Measurements from ENCODE around the gene MZB1.
"Not testable (repeated sequence)": the region's sequence is repeated elsewhere in the genome, so short reads cannot be mapped to it uniquely, and the experiment has no call there.

Gene MZB1

DNA sequence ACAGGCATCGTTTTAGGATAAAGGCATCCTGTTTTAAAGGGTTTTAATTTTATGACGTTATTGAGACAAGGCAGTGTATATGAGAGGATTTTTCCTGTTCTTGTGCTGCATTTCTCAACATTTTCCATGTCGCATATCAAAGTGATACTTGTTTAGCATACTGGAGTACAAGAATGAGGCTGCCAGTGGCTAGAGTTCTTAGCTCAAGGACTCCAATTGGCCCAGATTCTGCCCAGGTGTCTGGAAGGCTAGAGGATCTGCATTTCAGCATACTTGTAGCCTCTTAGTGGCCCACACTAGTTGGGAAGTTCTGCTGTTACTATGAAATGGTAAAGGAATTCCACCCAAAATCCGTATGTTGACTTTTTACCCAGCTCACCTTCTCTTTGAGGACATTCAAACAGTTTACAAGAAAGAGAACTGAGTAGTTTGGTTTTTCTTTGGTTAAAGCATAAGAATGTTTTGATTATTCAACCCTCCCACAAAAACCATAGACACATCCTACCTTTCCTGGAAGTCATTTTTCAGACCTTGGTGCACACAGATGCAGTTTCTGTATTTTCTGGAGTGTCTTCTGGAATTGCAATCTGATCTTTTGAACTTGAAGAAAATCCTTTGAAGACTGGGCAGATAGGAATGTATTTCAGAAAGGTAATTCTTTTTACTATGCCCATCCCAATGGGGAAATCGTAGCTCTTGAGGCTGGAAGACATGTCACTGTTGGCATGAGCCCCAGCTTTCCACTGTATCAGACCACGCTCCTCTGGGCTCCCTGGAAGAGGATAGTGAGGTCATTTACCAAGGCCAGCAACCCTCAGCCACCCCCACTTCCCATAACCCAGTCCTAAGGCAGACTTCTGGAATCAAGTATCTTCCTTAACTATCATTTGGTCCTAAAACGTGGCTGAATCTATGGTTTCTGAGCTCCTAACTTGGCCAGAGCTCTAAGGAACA, 18.0 kb downstream of the MZB1 start:
- peak; percentile 46 for DNase-seq

DNA sequence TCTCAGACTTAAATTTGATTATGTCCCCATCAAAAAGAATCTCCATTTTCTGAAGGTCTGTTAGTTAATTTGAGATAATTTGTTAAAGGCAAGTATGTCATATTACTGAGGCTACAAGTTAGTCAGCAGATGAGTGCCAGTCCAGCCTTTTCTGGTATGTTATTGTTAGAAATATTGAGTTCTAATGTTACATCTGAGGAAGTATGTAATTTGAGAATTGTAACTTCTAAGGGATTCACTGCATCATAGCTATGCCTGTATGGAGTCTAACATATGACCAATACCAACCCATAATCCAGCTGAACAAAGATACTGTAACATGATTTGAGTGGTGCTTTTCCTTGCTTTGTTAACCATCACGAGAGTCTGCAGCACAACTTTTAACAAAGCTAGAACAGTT, 20.5 kb downstream of the MZB1 start:
- DNase-seq: no peak

DNA sequence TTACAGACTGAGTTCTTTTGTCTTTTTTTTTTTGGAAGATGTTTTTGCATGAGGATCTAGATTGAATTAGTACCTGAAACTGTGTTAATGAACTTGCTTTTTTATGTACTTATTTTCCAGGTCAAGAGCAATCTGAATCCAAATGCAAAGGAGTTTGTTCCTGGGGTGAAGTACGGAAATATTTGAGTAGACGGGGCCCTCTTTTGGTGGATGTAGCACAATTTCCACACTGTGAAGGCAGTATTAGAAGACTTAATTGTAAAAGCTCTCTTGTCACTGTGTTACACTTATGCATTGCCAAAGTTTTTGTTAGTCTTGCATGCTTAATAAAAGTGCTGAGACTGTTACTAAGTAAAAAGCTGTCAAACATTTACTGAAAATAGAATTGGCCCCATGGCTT, 21.1 kb downstream of the MZB1 start:
- no peak for DNase-seq

DNA sequence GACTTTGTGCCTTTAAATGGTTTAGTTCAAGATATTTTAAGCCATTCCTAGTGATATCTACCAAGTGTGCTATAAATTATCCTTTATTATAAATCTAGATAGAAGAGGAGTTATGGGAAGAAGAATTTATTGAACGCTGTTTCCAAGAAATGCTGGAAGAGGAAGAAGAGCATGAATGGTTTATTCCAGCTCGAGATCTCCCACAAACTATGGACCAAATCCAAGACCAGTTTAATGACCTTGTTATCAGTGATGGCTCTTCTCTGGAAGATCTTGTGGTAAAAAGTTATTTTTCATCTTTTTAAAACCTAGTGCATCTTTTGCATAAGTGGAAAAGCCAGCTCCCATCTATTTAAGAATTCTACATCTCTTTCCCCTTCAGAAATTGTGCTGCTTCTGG, 25.2 kb downstream of the MZB1 start:
- DNase-seq: no peak

DNA sequence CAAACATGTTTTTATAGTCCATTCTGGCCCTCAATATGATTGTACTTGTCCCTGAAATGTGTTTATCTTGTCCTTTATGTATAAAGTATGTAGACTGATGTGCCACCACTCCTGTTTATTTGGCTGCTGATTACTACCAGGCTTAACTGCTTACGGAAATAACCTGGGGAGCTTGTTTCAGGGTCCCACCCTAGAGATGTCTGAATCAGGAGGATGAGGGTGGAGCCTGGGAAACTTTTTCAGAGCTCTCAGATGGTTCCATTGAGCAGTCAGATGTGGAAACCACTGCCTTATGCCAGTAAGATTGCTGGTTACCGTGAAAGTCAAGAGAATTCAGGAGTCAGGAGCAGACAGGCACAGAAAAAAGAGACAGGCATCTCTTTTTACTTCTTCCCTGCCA, 25.8 kb downstream of the MZB1 start:
- no peak for DNase-seq

DNA sequence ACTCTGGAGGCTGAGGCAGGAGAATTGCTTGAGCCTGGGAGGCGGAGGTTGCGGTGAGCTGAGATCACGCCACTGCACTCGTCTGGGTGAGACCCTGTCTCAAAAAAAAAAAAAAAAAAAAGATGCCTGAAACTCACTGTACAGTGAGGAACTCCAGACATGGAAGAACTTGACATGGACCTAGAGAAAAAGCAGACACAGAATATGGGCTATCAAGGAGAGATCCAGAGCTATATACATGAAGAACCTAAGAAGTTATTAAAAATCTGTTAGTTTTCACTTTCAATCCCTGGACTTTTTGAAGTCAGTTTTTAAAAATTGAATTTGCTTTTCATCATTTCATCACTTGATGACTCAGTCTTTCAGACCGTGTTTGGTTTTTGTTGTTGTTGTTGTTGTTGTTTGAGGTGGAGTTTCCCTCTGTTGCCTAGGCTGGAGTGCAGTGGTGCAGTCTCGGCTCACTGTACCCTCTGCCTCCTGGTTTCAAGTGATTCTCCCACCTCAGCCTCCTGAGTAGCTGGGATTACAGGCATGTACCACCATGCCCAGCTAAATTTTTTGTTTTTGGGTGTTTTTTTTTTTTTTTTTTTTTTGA, 27.8 kb downstream of the MZB1 start:
- DNase-seq: no peak

DNA sequence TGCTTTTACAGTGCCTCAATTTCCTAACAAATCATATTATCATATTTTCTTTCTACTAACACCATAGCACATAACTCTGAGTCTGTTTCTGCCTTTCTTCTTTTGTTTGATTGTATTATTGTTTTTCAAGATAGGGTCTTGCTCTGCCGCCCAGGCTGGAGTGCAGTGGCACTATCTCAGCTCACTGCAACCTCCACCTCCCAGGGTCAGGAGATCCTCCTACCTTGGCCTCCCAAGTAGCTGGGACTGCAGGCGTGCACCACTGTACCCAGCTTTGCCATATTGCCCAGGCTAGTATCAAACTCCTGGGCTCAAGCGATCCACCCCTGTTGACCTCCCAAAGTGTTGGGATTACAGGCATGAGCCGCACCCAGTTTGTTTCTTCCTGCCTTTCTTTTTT, 29.3 kb downstream of the MZB1 start:
- no peak for DNase-seq

DNA sequence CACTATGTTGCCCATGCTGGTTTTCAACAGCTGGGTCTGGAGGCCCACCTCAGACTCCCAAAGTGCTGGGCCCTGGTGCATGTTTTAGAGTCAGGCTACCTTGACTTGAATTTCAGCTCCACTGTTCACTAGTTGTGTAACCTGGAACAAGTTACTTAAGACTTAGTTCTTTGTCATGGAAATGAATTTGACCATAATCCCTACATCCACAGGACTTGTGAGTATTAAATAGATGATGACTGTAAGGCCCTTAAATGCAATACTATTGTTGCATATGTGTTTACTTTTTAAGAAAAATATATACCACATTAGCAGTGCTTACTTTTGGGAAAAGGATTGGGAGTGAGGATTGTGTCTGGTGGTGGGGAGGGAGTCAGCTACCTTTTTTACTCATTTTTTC, 31.6 kb downstream of the MZB1 start:
- no peak for DNase-seq

DNA sequence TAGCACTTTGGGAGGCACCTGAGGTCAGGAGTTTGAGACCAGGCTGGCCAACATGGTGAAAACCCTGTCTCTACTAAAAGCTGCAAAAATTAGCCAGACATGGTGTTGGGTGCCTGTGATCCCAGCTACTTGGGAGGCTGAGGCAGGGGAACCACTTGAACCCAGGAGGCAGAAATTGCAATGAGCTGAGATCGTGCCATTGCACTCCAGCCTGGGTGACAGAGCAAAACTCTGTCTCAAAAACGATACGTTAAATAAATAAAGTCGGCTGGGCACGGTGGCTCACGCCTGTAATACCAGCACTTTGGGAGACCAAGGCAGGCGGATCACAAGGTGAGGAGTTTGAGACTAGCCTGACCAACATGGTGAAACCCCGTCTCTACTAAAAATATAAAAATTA, 33.8 kb downstream of the MZB1 start:
- not testable (repeated sequence) for DNase-seq

DNA sequence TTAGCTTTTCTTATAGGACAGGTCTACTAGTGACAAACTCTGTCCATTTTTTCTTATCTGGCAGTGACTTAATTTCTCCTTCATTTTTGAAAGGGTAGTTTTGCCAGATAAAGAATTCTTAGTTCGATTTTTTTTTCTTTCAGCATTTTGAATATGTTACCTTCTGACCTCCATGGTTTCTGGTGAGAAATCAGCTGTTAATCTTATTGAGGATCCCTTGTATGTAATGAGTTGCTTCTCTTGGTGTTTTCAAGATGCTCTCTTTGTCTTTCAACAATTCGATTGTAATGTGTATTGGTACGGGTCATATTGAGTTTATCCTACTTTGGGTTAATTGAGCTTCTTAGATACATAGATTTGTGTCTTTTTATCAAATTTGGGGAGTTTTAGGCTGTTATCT, 35.5 kb downstream of the MZB1 start:
- DNase-seq: no peak

DNA sequence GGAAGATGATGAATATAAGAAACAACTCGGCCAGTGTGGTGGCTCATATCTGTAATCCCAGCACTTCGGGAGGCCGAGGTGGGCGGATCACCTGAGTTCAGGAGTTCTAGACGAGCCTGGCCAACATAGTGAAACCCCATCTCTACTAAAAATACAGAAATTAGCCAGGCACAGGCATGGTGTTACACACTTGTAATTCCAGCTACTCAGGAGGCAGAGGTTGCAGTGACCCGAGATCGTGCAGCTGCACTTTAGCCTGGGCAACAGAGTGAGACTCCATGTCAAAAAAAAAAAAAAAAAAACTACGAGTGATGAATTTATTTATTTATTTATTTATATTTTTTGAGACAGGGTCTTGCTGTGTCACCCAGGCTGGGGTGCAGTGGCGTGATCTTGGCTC, 41.9 kb downstream of the MZB1 start:
- not testable (repeated sequence) for DNase-seq

DNA sequence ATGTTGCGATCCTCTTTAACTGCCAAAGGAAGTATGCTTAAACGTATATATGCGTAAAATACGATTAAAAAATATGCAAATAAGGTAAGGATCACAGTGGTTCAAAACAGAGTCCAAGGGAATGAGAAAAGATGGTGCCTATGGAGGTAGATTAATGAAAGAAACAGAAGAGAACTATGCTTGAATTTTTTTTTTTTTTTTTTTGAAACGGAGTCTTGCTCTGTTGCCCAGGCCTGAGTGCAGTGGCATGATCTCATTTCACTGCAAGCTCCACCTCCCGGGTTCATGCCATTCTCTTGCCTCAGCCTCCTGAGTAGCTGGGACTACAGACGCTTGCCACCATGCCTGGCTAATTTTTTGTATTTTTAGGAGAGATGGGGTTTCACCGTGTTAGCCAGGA, 44.3 kb downstream of the MZB1 start:
- not testable (repeated sequence) for DNase-seq

DNA sequence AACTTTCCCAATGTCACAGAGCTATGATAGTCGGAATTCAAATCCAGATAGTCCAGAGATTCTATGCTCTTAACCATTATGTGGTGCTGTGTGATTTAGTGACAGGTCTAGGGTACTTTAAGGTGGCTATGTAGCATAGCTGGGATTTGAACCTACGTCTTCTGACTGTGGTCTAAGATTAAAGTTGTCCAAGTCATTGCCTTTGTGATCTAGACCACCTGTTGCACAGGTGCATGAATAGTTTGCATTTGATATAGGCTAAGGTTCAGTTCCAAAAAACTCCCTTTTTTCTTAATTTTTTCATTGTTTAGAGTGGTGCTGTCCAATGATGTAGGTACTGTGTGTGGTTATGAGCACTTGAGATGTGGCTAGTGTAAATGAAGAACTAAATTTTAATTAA, 45.5 kb downstream of the MZB1 start:
- DNase-seq: no peak

DNA sequence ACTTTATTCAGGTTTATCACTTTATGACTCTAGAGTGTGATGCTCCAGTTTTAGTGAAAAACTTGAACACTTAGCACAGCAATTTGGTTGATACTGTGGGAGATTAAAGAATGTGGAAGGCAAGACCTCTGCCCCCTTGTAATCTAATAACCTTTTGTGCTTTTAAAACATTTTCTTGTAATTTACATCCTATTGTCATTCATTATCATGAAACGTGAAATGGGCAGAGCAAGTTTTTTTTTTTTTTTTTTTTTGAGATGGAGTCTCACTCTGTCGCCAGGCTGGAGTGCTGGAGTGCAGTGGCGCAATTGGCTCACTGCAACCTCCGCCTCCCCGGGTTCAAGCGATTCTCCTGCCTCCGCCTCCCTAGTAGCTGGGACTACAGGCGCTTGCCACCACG, 46.2 kb downstream of the MZB1 start:
- no peak for DNase-seq

DNA sequence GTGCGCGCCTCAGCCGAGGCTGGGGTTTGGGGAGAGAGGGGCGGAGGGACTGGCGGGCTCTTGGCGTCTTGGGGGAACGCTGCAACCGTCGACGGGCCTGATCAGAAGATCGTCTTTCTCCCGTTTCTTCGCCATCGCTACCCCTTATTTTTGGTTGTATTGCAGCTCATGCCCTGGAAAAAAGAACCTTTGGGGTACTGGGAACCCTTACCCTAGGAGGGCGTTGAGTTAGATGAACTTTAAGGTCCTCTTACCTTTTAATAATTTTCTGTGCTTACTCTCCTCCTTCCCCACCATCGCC, 47.3 kb downstream of the MZB1 start:
- DNase-seq: no peak

DNA sequence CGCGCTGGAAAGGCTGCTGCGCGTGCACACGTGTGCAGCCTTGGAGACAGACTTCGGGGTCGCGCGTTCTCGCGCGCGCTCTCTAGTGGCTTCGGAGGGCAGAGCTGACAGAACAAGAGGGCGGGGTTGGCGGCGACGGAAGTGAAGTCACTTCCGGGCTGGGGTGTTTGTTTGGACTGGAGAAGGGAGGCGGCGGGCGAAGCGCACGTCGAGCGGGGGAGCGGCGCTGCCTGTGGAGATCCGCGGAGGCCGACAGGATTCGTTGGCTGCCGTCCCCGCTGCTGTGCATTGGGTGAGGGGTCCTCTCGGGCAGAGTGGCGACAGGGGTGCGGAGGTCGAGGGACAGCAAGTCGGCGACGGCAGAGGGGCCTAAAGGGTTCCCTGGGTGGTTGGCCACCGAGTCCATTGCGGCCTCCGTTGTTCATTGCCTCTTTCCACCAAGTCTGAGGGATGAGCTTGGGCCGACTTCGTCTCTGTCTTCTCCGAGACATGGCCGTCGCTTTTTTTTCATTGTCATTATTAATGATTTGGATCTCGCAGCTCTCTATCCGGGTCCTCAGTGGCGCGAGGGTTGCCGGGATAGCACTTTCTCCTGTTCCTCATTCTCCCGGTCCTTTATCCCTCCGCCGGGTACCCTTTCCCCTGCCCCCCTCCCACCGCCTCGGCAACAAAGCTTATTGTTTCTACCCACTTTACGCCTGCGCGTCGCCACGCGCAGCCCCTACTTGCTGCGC, 47.9 kb downstream of the MZB1 start, which contains the start of gene PAIP2:
PAIP2 (plus strand) TSS at position 166 of the 734 bp plus-strand sequence. CDS start 21,931 bp downstream, outside the sequence.
- DNase-seq: peak; percentile 98

DNA sequence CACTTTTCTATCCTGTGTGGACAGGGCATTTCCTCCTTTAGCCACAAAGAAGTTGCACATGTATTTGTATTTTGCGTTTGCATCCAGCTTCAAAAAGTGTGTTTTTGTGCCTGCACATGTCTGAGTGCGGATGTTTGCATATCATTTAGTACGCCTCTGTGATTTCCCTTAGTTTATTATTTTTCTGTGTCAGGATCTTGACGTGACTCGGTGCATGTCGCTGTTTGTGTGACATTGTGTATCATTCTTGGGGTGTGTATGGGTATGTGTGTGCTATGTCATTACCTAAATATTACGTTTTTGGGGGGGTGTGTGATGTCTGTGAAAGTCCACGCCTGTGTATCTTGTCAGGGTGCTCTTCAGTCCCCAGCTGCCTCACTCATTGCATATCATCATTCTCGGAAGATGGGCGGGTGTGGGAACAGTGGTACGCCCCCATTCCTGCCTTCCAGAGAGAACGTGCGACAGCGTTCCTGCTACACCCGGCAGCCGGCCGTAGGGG, 48.5 kb downstream of the MZB1 start:
- DNase-seq: no peak

DNA sequence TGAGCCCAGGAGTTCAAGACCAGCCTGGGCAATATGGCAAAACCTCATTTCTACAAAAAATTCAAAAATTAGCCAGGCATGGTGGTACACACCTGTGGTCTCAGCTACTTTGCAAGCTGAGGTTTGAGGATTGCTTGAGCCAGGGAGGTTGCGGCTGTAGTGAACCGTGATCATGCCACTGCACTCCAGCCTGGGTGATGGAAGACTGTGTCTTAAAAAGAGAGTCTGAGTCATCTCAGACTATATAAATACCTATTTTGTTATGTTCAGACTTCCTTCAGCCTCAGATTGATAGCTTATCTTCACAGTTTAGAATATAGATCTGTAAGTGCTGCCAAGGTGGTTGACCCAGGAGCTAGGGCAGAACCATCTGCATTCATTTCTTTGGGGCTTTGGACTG, 49.7 kb downstream of the MZB1 start:
- DNase-seq: no peak

Data from activated CD8-positive, alpha-beta memory T cell treated with anti-CD3 and anti-CD28 coated beads, Interleukin-2, amount 50 U/mL, for 48 hours (primary cell).